Heart right ventricle (tissue), 16 donors: Measurements from ENCODE around the gene KRTAP4-6. TPM values are rescaled to one million over a fixed set of nuclear protein-coding genes. Genes with fewer than 3 reads are reported as not detected.
"Not testable (repeated sequence)": the region's sequence is repeated elsewhere in the genome, so short reads cannot be mapped to it uniquely, and the experiment has no call there.

ENCODE experiments used
- ATAC-seq, 8 donors: fragments of 200-7000 bp; cut with Tn5 transposase; one replicate each; pipeline ENCODE4 v1.9.1; 2020; ENCODE audit warnings: mild to moderate bottlenecking in 8 of 8, moderate library complexity in 8 of 8, moderate number of reproducible peaks in 1 of 8
- DNase-seq, 2 donors: peaks; one replicate each; pipeline ENCODE4 v3.0.0-alpha.2; 2020
- H3K27ac ChIP-seq, 10 donors: fragments of 200-600 bp; sonication (generic) in 2 of 10; one replicate each; pipeline versions ENCODE4 v1.5.0 to v1.8.0; 2020 to 2022; ENCODE audit warnings: mild to moderate bottlenecking in 3 of 10
- H3K27me3 ChIP-seq, 7 donors: fragments of 200-600 bp; one replicate each; pipeline ENCODE4 v1.8.0; 2021 to 2022; ENCODE audit warnings: mild to moderate bottlenecking in 2 of 7
- H3K36me3 ChIP-seq, 9 donors: fragments of 200-600 bp; sonication (generic) in 1 of 9; one replicate each; pipeline versions ENCODE4 v1.5.0 to v1.8.0; 2020 to 2022; ENCODE audit warnings: mild to moderate bottlenecking in 2 of 9
- H3K4me1 ChIP-seq, 9 donors: fragments of 200-600 bp; sonication (generic) in 1 of 9; one replicate each; pipeline versions ENCODE4 v1.5.0 to v1.8.0; 2020 to 2022; ENCODE audit warnings: mild to moderate bottlenecking in 4 of 9
- H3K4me3 ChIP-seq, 10 donors: fragments of 200-600 bp; sonication (generic) in 2 of 10; one replicate each; pipeline versions ENCODE4 v1.5.0 to v1.8.0; 2020 to 2022; ENCODE audit warnings: mild to moderate bottlenecking in 7 of 10, moderate library complexity in 2 of 10
- H3K9me3 ChIP-seq, 11 donors: fragments of 200-600 bp in 10 of 11; sonication (generic) in 2 of 11; one replicate each; pipeline versions ENCODE4 v1.5.0 to v1.8.0; 2013 to 2022; ENCODE audit warnings: mild to moderate bottlenecking in 2 of 11, control low read depth in 1 of 11, moderate library complexity in 1 of 11
- WGBS, 2 donors: extraction: QIAGEN DNeasy Blood & Tissue Kit; methylation state at CpG; one replicate each; pipeline ENCODE4 v1.1.7; 2013; ENCODE audit warnings: inconsistent platforms in 1 of 2; 5-methylcytosine and 5-hydroxymethylcytosine counted together
- intact Hi-C, 10 donors: fragments of 100-400 bp; cut with DNase I; formaldehyde crosslinking; loops; one replicate each; pipeline versions ENCODE4 v1.11.1 to v1.14.2; 2022
- polyA plus RNA-seq, 2 donors: library from polyadenylated mRNA; stranded (reverse); fragments of 200-250 nt; gene quantifications; one replicate each; pipeline ENCODE4 v1.2.3, GENCODE V29; 2013
- total RNA-seq, 10 donors: library from RNA; stranded (reverse); fragmentation: NEBNext Ultra II Directional in 3 of 10; extraction: Animal tissue kit (Norgen Biotek cat#: 25700) in 3 of 10; gene quantifications; one replicate each; pipeline versions ENCODE4 v1.2.1 to v1.2.4, GENCODE V29; 2021 to 2023
- TF ChIP-seq, protein P1 (sequence below), 9 donors: fragments of 200-600 bp; sonication (generic) in 2 of 9; IDR thresholded peaks; one replicate each; pipeline versions ENCODE4 v1.5.0 to v1.8.0; 2021 to 2022; ENCODE audit warnings: antibody characterized with exemption in 9 of 9, mild to moderate bottlenecking in 5 of 9, moderate library complexity in 1 of 9
- donor health status: Arrhythmogenic right ventricular cardiomyopathy.
- donor health status: ischemic (EF 13 %, LVEDD 7.1; RV severe dilation, severe dysfunction).
- donor health status: healthy with polysubstance abuse.
- donor health status: DM: no; HTN: yes; CAD: no.
- donor health status: DM: no; HTN: no; CAD: no.
- donor health status: ischemic (EF 25% LVEDD 6.9; RV normal size, moderate dysfunction).
- donor health status: ischemic (EF 25% LVEDD 5.7; RV mildly dilated, moderate dysfunction).
- donor health status: healthy.
- donor health status: DM: yes; HTN: yes; CAD: no.
- donor health status: Ischemic cardiomyopathy.
- donor health status: ischemic (EF 35%, LVEDD 5.7; RV mildly dilated, moderate dysfunction).
- donor health status: nonischemic (EF 11% LVEDD 7.7; RV severe dilation, severe dysfunction).
- donor health status: DM: yes; HTN: yes; CAD: no.
- donor health status: PGD.
- donor health status: ischemic (EF 29% LVEDD 5.4; RV normal size, mild dysfunction).
- donor health status: nonischemic (EF 23%, LVEDD 6.1; RV moderate dilation, normal function).

The KRTAP4-6 gene
- total and polyA plus RNA-seq, 12 donors, result not detected

DNA sequence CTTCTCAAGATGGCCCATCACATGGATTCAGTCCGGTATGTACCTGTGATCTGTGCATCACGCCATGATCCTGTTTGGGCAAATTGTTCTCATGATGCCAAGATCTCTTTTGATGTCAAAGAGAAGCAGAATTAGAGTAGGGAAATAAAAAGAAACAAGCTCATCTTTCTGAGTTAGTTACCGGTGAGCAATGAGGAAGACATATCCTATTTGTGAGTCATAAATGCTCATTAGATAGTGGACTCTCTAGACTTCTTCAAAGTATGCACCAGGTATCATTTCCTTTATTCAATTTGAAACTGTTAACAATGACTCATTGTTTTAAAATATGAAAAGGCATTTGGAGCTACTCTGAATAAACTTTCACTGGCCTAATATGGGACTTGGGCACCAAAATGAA is 8.4 kb downstream of the KRTAP4-6 start:
- 85% methylated on average over 3 of the region's 3 CpGs for WGBS, 2 donors
- intact Hi-C loops, result no loop called here

DNA sequence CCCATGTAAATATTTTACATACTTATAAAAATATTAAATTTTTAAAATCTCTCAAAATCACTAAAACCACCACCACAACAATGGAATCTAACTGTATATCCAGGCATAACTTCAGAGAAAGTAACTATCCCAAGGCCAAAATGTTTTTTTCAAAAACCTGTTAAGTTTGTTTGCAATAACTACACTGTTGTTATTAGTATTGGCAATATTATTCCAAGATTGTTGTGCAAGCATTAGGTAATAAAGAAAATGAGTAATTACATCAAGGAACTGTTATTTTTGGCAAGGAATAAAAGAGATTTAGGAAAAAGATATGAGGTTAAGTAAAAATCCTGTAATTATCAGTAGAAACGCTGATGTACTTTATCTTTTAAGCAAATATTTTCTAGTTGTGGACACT is 13.0 kb downstream of the KRTAP4-6 start:
- H3K27me3 ChIP-seq, result peaks cover 0 to 22% (median under 1%) of the 10 kb centered on the region in 7 donors
- WGBS, 2 donors, result 53 to 61% methylated on average over 1 of the region's 1 CpG

More for the DNA sequence above, 8.4 kb downstream of the KRTAP4-6 start:
- H3K27me3 ChIP-seq, result peaks cover 0 to 14% (median 3%) of the 10 kb centered on the region in 7 donors
- H3K36me3 ChIP-seq, result no peaks in the 10 kb centered on the region
- no peaks in the 10 kb centered on the region for H3K4me1 ChIP-seq
- ATAC-seq (no peak), DNase-seq (no peak)
- no peak overlapping the region for H3K4me3 ChIP-seq
- peaks cover 0 to 8% (median 3%) of the 10 kb centered on the region in 11 donors for H3K9me3 ChIP-seq
- TF ChIP-seq, protein P1, sequence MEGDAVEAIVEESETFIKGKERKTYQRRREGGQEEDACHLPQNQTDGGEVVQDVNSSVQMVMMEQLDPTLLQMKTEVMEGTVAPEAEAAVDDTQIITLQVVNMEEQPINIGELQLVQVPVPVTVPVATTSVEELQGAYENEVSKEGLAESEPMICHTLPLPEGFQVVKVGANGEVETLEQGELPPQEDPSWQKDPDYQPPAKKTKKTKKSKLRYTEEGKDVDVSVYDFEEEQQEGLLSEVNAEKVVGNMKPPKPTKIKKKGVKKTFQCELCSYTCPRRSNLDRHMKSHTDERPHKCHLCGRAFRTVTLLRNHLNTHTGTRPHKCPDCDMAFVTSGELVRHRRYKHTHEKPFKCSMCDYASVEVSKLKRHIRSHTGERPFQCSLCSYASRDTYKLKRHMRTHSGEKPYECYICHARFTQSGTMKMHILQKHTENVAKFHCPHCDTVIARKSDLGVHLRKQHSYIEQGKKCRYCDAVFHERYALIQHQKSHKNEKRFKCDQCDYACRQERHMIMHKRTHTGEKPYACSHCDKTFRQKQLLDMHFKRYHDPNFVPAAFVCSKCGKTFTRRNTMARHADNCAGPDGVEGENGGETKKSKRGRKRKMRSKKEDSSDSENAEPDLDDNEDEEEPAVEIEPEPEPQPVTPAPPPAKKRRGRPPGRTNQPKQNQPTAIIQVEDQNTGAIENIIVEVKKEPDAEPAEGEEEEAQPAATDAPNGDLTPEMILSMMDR (IDR thresholded peaks at IDR 0.05), result no peak
- no peak overlapping the region for H3K27ac ChIP-seq

GRCh38 chr17:41126412-41126811 is 13.9 kb downstream of the KRTAP4-6 start:
- H3K9me3 ChIP-seq, result peaks cover 0 to 6% (median 0%) of the 10 kb centered on the region in 11 donors
- no peak overlapping the region for H3K27ac ChIP-seq
- TF ChIP-seq, protein P1 (IDR thresholded peaks at IDR 0.05), result no peak
- intact Hi-C loops, result loop anchor here in 1 of 10 donors (10.0 kb wide), 1 partner anchor 58 kb away; the partner anchor contains the start of genes KRTAP4-1 and KRTAP9-1
- H3K4me3 ChIP-seq, result no peak overlapping the region
- no peak for ATAC-seq
- 86 to 87% methylated on average over 3 of the region's 3 CpGs for WGBS, 2 donors
- H3K4me1 ChIP-seq, result no peaks in the 10 kb centered on the region
- DNase-seq, result no peak
- peaks cover 0 to 18% (median 4%) of the 10 kb centered on the region in 7 donors for H3K27me3 ChIP-seq
- no peaks in the 10 kb centered on the region for H3K36me3 ChIP-seq

More for the DNA sequence above, 13.0 kb downstream of the KRTAP4-6 start:
- no peak overlapping the region for H3K27ac ChIP-seq
- H3K9me3 ChIP-seq, result peaks cover 0 to 6% (median 0%) of the 10 kb centered on the region in 11 donors
- H3K36me3 ChIP-seq, result no peaks in the 10 kb centered on the region
- no peaks in the 10 kb centered on the region for H3K4me1 ChIP-seq
- intact Hi-C loops, result loop anchor here in 1 of 10 donors (10.0 kb wide), 1 partner anchor 57 kb away; the partner anchor contains the start of genes KRTAP4-1 and KRTAP9-1
- no peak for DNase-seq
- ATAC-seq, result no peak
- TF ChIP-seq, protein P1 (IDR thresholded peaks at IDR 0.05), result no peak
- H3K4me3 ChIP-seq, result no peak overlapping the region

DNA sequence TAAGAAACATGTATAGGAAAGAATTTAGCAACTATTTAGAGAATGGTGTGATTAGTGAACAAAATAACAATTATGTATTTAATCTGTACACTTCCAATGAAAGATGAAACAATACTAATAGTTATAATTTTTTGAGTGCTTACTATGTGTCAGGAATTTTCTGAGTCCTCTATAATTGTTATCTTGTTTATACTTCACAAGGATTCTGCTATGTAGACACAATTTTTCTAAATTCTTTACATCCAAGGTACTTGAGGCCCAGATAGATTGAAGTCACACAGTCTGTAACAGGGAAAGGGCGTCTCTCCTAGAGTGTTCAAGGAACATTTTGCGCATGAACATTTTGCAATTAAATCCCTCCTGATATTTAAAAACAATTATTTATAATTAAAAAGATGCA is 15.3 kb downstream of the KRTAP4-6 start:
- no peaks in the 10 kb centered on the region for H3K4me1 ChIP-seq
- H3K36me3 ChIP-seq, result no peaks in the 10 kb centered on the region
- peaks cover 0 to 24% (median 4%) of the 10 kb centered on the region in 7 donors for H3K27me3 ChIP-seq
- no peak overlapping the region for H3K27ac ChIP-seq
- TF ChIP-seq, protein P1 (IDR thresholded peaks at IDR 0.05), result no peak
- ATAC-seq (no peak), DNase-seq (no peak)
- 92 to 93% methylated on average over 2 of the region's 2 CpGs for WGBS, 2 donors
- no peak overlapping the region for H3K4me3 ChIP-seq
- intact Hi-C loops, result loop anchor here in 1 of 10 donors (10.0 kb wide), 1 partner anchor 60 kb away; the partner anchor contains the start of genes KRTAP4-1 and KRTAP9-1
- H3K9me3 ChIP-seq, result peaks cover 0 to 6% (median 0%) of the 10 kb centered on the region in 11 donors

GRCh38 chr17:41123991-41124371 is 16.4 kb downstream of the KRTAP4-6 start, which contains the start of gene KRTAP4-12:
Gene KRTAP4-12 (minus strand): TSS chr17:41124182. CDS start chr17:41124122, 60 bp downstream.
- H3K4me1 ChIP-seq, H3K36me3 ChIP-seq, H3K4me3 ChIP-seq, H3K9me3 ChIP-seq, DNase-seq, ATAC-seq, H3K27ac ChIP-seq: not testable (repeated sequence)
- intact Hi-C loops, result loop anchor here in 1 of 10 donors (10.0 kb wide), 1 partner anchor 61 kb away; the partner anchor contains the start of genes KRTAP4-1 and KRTAP9-1
- peaks cover 0 to 31% (median 4%) of the 10 kb centered on the region in 7 donors for H3K27me3 ChIP-seq
- WGBS, 2 donors, result 59 to 62% methylated on average over 3 of the region's 3 CpGs

DNA sequence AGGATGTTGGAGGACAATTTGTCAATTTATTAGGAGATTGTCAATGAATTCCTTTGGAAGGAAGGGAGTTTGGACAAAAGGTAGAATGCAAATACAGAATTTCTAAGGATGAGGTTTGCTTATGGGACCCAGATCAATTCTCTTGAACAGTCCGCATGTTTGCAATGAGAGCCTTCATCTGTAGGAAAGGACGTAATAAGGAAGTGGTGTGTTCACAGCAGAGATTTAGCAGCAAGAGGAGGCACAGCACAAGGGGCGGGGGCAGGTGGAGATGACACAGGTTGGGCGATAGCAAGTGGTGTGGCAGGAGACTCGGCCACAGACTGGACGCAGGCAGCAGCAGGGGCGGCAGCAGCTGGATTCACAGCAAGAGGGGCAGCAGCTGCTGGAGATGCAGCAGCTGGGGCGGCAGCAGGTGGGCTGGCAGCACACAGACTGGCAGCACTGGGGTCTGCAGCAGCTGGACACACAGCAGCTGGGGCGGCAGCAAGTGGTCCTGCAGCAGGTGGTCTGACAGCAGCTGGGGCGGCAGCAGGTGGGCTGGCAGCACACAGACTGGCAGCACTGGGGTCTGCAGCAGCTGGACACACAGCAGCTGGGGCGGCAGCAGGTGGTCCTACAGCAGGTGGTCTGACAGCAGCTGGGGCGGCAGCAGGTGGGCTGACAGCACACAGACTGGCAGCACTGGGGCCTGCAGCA is 16.9 kb downstream of the KRTAP4-6 start:
- intact Hi-C loops, result loop anchor here in 1 of 10 donors (10.0 kb wide), 1 partner anchor 61 kb away; the partner anchor contains the start of genes KRTAP4-1 and KRTAP9-1
- not testable (repeated sequence) for ATAC-seq, DNase-seq, H3K4me1 ChIP-seq, H3K4me3 ChIP-seq, H3K36me3 ChIP-seq, H3K9me3 ChIP-seq, H3K27ac ChIP-seq
- WGBS, 2 donors, result 64 to 80% methylated on average over 12 of the region's 12 CpGs
- peaks cover 0 to 31% (median 4%) of the 10 kb centered on the region in 7 donors for H3K27me3 ChIP-seq
